GM12878 (cell line): ENCODE data around the gene SPINK8. TPM values are rescaled to one million over a fixed set of nuclear protein-coding genes. Genes with fewer than 3 reads are reported as not detected.

Experiments
- BMI1 ChIP-seq: fragments of 450-650 bp; IDR thresholded peaks from 2 replicates; pipeline ENCODE4 v1.6.1; 2016; ENCODE audit warnings: mild to moderate bottlenecking, moderate library complexity, borderline replicate concordance
- EED ChIP-seq: sonication (generic); IDR thresholded peaks from 2 replicates; pipeline ENCODE4 v1.6.1; 2016; ENCODE audit warnings: antibody characterized with exemption, low read depth
- ESRRA ChIP-seq: IDR thresholded peaks from 2 replicates; pipeline ENCODE4 v1.6.1; 2012; ENCODE audit warnings: mild to moderate bottlenecking, low read length, improper control_type of control experiment
- JUND ChIP-seq: IDR thresholded peaks from 2 replicates; pipeline ENCODE4 v1.6.1; 2012; ENCODE audit warnings: low read depth, mild to moderate bottlenecking, low read length, improper control_type of control experiment, moderate library complexity
- KDM1A ChIP-seq: fragments of 200-600 bp; sonication (generic); IDR thresholded peaks from 2 replicates; pipeline ENCODE4 v1.6.1; 2016; ENCODE audit warnings: borderline replicate concordance
- KLF5 ChIP-seq: fragments of 450-650 bp; IDR thresholded peaks from 2 replicates; pipeline ENCODE4 v1.6.1; 2014; ENCODE audit warnings: mild to moderate bottlenecking; ENCODE audit not compliant: partially characterized antibody
- MTA2 ChIP-seq: fragments of 450-650 bp; IDR thresholded peaks from 2 replicates; pipeline ENCODE4 v1.6.1; 2016; ENCODE audit warnings: low read depth, mild to moderate bottlenecking, moderate library complexity
- MXI1 ChIP-seq: fragments of 150-350 bp; IDR thresholded peaks from 2 replicates; pipeline ENCODE4 v1.6.1; 2011; ENCODE audit warnings: low read depth, mild to moderate bottlenecking, inconsistent platforms, low read length, improper control_type of control experiment
- SRF ChIP-seq, 2 experiments: IDR thresholded peaks; 2 replicates each; pipeline ENCODE4 v1.6.1; 2011; ENCODE audit warnings: low read depth in 2 of 2, low read length in 2 of 2, mild to moderate bottlenecking in 1 of 2, moderate library complexity in 1 of 2
- TAF1 ChIP-seq: IDR thresholded peaks from 2 replicates; pipeline ENCODE4 v1.6.1; 2011; ENCODE audit warnings: mild to moderate bottlenecking, low read depth, low read length, borderline replicate concordance
- YY1 ChIP-seq: IDR thresholded peaks from 2 replicates; pipeline ENCODE4 v1.6.1; 2011; ENCODE audit warnings: low read depth, mild to moderate bottlenecking, low read length
- ZZZ3 ChIP-seq: IDR thresholded peaks from 2 replicates; pipeline ENCODE4 v1.6.1; 2011; ENCODE audit warnings: low read depth; ENCODE audit not compliant: control insufficient read depth, insufficient read length
- polyA plus RNA-seq, 11 experiments: library from polyadenylated mRNA; depleted of rRNA in 4 of 11; unstranded in 6 of 11; stranded (reverse) in 5 of 11; fragments of >200 nt; fragmentation: Nextera tagmentation in 4 of 11; fragmentation: Illumina TruSeq in 1 of 11; extraction: Ambion mirVana in 4 of 11; extraction: Trizol in 1 of 11; gene quantifications; 1 replicate in 1 of 11; 2 replicates in 10 of 11; pipeline versions ENCODE4 v1.2.1 to v1.2.3, GENCODE V29; 2011 to 2016; ENCODE audit warnings: inconsistent platforms in 2 of 11, missing spikeins in 2 of 11, low read depth in 1 of 11
- total RNA-seq, 4 experiments: library from RNA; depleted of rRNA in 3 of 4; stranded (reverse); fragments of >200 nt in 3 of 4; fragmentation: Illumina TruSeq in 1 of 4; extraction: Trizol in 1 of 4; gene quantifications; 2 replicates each; pipeline versions ENCODE4 v1.2.1 to v1.2.3, GENCODE V29; 2013 to 2021
- TF ChIP-seq, protein P1 (sequence below): fragments of 450-650 bp; IDR thresholded peaks from 2 replicates; pipeline ENCODE4 v1.6.1; 2017; ENCODE audit warnings: low read depth, mild to moderate bottlenecking, moderate library complexity
- TF ChIP-seq, protein P2 (sequence below): fragments of 450-650 bp; IDR thresholded peaks from 2 replicates; pipeline ENCODE4 v1.6.1; 2017; ENCODE audit warnings: antibody characterized with exemption, mild to moderate bottlenecking, moderate library complexity
- TF ChIP-seq, protein P3 (sequence below): IDR thresholded peaks from 2 replicates; pipeline ENCODE4 v1.6.1; 2011; ENCODE audit warnings: borderline replicate concordance, low read depth, mild to moderate bottlenecking, moderate library complexity, low read length; ENCODE audit not compliant: insufficient read depth, poor library complexity, severe bottlenecking
- TF ChIP-seq, protein P4 (sequence below): fragments of 450-650 bp; IDR thresholded peaks from 2 replicates; pipeline ENCODE4 v1.6.1; 2016; ENCODE audit warnings: mild to moderate bottlenecking
- TF ChIP-seq, protein P5 (sequence below): fragments of 450-650 bp; formaldehyde crosslinking; IDR thresholded peaks from 2 replicates; pipeline ENCODE4 v1.4.0; 2020; ENCODE audit warnings: mild to moderate bottlenecking, moderate library complexity

Gene SPINK8
- total and polyA plus RNA-seq, 10 of the 15 experiments (the other 5 are each of a cell fraction or from before 2014, with no cell fraction given) = not detected

DNA sequence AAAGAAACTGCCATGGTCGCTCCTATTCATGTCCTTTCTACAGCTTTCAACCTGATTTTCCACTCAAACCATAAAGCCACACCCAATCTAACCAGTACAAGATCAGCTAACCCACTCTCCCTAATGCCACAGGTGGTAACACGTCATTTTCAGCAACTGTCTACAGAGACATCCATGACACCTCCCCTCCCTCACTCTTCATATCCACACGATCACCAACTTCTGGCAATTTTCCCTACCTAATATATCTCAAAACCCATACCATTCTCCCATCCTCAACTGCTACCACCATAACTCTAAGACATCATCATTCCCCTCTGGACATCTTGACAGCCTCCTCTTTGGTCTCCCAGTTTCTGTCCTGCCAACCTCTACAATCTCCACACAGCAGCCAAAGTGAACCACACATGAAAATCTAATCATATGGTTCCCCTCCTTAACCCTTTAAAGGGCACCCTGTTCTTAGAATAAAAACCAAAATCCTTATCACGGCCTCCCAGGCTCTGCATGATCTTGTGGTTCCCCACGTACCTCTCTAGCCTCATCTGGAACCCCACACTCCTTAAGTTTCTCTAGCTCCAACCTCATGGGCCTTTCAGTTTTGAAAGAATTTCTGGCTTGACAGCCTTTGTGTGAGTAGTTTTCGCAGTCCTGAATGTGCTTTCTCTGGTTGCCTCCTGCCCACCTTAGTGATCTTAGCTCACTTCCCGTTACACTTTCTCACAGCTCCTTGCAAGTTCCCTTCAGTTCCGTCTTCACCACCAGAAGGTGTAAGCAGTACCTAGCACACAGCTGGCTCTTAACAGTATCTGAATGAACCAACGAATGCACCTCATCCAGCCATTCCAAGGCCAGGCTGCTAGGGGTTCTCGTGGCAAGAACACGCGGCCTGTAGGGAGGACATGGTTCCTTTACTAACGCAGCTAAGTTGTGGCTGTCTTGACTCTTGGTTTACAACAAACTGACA is 33.4 kb downstream of the SPINK8 start (continued):
- TF ChIP-seq, protein P1, sequence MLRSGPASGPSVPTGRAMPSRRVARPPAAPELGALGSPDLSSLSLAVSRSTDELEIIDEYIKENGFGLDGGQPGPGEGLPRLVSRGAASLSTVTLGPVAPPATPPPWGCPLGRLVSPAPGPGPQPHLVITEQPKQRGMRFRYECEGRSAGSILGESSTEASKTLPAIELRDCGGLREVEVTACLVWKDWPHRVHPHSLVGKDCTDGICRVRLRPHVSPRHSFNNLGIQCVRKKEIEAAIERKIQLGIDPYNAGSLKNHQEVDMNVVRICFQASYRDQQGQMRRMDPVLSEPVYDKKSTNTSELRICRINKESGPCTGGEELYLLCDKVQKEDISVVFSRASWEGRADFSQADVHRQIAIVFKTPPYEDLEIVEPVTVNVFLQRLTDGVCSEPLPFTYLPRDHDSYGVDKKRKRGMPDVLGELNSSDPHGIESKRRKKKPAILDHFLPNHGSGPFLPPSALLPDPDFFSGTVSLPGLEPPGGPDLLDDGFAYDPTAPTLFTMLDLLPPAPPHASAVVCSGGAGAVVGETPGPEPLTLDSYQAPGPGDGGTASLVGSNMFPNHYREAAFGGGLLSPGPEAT = peak; percentile 44; the same call in 1 of the 2 replicates
- TF ChIP-seq, protein P2, sequence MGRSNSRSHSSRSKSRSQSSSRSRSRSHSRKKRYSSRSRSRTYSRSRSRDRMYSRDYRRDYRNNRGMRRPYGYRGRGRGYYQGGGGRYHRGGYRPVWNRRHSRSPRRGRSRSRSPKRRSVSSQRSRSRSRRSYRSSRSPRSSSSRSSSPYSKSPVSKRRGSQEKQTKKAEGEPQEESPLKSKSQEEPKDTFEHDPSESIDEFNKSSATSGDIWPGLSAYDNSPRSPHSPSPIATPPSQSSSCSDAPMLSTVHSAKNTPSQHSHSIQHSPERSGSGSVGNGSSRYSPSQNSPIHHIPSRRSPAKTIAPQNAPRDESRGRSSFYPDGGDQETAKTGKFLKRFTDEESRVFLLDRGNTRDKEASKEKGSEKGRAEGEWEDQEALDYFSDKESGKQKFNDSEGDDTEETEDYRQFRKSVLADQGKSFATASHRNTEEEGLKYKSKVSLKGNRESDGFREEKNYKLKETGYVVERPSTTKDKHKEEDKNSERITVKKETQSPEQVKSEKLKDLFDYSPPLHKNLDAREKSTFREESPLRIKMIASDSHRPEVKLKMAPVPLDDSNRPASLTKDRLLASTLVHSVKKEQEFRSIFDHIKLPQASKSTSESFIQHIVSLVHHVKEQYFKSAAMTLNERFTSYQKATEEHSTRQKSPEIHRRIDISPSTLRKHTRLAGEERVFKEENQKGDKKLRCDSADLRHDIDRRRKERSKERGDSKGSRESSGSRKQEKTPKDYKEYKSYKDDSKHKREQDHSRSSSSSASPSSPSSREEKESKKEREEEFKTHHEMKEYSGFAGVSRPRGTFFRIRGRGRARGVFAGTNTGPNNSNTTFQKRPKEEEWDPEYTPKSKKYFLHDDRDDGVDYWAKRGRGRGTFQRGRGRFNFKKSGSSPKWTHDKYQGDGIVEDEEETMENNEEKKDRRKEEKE = no peak
- TF ChIP-seq YY1 = 0 out of 2 replicates have a peak, but pooled peaks have one; percentile 39
- peak; percentile 83 for TF ChIP-seq TAF1
- peak; percentile 34 for TF ChIP-seq KLF5
- no peak for TF ChIP-seq MXI1
- TF ChIP-seq JUND = no peak
- TF ChIP-seq, protein P3, sequence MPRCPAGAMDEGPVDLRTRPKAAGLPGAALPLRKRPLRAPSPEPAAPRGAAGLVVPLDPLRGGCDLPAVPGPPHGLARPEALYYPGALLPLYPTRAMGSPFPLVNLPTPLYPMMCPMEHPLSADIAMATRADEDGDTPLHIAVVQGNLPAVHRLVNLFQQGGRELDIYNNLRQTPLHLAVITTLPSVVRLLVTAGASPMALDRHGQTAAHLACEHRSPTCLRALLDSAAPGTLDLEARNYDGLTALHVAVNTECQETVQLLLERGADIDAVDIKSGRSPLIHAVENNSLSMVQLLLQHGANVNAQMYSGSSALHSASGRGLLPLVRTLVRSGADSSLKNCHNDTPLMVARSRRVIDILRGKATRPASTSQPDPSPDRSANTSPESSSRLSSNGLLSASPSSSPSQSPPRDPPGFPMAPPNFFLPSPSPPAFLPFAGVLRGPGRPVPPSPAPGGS = no peak
- TF ChIP-seq ZZZ3 = no peak
- TF ChIP-seq EED = no peak
- TF ChIP-seq MTA2 = no peak
- TF ChIP-seq, protein P4, sequence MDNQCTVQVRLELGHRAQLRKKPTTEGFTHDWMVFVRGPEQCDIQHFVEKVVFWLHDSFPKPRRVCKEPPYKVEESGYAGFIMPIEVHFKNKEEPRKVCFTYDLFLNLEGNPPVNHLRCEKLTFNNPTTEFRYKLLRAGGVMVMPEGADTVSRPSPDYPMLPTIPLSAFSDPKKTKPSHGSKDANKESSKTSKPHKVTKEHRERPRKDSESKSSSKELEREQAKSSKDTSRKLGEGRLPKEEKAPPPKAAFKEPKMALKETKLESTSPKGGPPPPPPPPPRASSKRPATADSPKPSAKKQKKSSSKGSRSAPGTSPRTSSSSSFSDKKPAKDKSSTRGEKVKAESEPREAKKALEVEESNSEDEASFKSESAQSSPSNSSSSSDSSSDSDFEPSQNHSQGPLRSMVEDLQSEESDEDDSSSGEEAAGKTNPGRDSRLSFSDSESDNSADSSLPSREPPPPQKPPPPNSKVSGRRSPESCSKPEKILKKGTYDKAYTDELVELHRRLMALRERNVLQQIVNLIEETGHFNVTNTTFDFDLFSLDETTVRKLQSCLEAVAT = peak; percentile 60; the same call in 1 of the 2 replicates
- TF ChIP-seq SRF (IDR thresholded peaks at IDR 0.05; ENCODE audit: low read depth in 2 of 2, low read length in 2 of 2) = no peak
- no peak for TF ChIP-seq KDM1A
- TF ChIP-seq ESRRA = no peak
- TF ChIP-seq, protein P5, sequence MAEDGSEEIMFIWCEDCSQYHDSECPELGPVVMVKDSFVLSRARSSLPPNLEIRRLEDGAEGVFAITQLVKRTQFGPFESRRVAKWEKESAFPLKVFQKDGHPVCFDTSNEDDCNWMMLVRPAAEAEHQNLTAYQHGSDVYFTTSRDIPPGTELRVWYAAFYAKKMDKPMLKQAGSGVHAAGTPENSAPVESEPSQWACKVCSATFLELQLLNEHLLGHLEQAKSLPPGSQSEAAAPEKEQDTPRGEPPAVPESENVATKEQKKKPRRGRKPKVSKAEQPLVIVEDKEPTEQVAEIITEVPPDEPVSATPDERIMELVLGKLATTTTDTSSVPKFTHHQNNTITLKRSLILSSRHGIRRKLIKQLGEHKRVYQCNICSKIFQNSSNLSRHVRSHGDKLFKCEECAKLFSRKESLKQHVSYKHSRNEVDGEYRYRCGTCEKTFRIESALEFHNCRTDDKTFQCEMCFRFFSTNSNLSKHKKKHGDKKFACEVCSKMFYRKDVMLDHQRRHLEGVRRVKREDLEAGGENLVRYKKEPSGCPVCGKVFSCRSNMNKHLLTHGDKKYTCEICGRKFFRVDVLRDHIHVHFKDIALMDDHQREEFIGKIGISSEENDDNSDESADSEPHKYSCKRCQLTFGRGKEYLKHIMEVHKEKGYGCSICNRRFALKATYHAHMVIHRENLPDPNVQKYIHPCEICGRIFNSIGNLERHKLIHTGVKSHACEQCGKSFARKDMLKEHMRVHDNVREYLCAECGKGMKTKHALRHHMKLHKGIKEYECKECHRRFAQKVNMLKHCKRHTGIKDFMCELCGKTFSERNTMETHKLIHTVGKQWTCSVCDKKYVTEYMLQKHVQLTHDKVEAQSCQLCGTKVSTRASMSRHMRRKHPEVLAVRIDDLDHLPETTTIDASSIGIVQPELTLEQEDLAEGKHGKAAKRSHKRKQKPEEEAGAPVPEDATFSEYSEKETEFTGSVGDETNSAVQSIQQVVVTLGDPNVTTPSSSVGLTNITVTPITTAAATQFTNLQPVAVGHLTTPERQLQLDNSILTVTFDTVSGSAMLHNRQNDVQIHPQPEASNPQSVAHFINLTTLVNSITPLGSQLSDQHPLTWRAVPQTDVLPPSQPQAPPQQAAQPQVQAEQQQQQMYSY = no peak
- TF ChIP-seq BMI1 = no peak
